Measurements from ENCODE around the gene COLGALT1.

The COLGALT1 gene

DNA sequence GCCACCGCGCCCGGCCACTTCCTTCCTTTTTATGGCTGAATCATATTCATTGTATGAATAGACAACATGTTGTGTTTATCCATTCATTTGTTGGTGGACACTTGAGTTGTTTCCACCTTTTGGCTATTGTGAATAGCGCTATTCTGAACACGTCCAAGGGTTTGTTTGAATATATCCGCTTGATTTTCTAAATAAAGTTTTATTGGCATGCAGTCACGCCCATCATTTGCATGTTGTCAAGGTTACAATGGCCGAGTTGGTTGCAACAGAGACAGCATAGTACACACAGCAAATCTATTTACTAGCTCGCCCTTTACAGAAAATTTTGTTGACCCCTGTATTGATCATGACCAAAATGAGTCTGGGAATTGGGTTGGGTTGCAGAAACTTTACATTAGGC, 43.5 kb downstream of the COLGALT1 start:
- DNase-seq (ENCODE audit: low read depth), result no peak

DNA sequence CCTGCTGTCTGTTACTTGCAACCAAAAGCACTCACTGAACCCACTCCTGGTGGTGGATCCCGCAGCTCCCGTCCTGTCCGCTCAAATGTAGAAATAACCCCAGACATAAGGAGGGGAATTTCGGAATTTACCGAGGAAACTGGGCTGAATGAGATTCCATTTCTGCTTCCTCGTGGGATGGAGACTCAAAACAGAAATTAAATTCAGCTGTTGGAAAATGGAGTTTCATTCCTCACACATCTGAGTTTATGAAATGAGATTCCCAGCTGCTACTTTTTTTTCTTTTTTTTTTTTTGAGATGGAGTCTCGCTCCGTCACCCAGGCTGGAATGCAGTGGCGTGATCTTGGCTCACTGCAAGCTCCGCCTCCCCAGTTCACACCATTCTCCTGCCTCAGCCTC, 44.3 kb downstream of the COLGALT1 start:
- no peak for DNase-seq (ENCODE audit: low read depth)

DNA sequence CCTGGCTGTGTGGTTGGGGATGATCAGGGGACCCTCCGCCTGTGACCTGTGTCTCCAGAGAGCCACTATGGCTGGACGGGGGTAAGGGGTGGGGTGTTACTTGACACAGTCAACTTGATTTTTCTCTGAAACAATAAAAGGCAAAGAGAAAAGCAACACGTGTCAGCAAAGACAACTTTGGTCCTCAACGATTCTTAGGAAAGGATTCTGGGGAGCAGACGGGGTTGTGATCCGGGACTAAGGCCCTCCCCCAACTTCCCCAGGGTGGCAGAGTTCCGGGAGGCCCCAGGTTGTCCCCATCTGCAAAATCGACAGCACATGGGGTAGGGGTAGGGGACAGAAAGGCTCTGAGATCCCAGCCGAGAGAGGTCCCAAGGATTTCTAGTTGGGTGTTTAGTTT, 46.2 kb downstream of the COLGALT1 start:
- no peak for DNase-seq (ENCODE audit: low read depth)

DNA sequence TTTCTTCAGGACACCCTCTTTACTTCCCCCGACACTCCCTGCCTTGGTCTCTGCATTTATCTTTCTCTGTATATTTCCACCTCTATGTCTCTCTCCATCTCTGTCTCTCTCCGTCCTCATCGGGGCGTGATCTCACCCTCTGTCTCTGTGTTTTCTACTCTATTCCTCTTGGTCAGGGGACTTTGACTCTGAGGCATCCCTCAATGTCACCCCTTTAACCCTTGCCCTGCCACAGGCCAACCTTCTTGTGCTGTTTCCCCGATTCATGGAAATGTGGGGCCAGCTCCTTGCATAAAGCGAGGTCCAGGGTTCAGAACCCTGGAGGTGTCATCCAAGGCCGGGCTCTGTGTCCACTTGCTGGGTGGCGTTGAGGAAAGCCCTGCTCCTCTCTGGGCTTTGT, 46.8 kb downstream of the COLGALT1 start:
- no peak for DNase-seq (ENCODE audit: low read depth)

DNA sequence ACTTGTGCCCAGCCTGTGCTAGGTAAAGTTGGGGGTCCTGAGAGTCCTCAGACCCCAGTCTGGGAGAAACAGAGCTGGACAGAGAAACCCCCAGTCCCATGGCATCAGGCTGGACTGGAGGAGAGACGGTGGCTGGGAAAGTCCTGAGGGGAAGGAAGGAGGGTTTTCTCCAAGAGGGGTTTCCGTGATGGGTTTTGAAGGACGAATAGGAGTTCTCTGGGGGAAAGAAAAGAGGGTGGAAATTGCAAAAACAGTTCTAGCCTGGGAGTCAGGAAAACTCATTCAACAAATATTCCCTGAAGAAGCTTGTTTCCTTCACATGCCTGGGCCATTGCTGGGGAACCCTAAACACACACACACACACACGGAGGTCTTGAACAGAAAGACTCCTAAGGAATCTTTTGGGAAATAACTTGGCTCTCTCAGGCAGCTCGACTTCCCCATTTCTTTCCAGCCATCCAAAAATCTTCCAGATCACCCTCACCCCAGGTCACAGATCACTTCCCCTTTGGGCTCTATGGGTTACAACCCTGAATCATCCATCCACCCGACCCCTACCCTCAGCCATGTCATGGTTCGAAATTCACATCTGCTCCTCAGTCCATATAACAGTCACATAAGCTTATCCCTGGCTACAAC, 47.5 kb downstream of the COLGALT1 start:
- no peak for DNase-seq (ENCODE audit: low read depth)

DNA sequence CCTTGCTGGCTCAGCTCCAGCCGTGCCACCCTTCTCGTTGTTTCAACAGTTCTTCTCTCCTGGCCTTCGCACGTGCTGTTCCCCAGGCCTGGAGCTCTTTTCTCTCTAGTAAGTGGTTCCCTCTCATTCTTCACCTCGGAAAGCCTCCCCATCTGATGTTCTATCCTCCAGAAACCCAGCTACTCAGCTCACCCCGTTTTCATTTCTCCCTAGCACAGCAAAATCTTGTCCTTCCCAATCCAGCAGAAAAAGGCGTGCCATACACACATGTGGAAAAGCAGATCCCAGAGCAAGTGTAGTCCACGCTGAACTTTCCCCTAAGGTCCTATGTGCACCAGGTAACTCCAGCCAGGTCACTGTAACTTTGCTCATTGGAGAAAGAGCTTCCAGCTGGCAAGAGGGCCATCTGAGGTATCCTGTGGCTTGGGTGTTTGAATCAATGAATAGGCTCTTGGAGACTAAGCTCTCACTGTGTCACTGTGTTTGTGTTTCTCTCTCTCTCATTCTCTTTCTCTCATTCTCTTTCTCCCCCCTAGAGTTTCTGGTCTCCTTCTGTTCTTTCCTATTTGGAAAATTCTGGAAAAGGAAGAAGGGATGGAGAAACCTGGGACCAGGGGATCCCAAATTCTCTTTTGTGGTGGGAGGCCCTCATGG, 49.0 kb downstream of the COLGALT1 start:
- DNase-seq (ENCODE audit: low read depth), result no peak

DNA sequence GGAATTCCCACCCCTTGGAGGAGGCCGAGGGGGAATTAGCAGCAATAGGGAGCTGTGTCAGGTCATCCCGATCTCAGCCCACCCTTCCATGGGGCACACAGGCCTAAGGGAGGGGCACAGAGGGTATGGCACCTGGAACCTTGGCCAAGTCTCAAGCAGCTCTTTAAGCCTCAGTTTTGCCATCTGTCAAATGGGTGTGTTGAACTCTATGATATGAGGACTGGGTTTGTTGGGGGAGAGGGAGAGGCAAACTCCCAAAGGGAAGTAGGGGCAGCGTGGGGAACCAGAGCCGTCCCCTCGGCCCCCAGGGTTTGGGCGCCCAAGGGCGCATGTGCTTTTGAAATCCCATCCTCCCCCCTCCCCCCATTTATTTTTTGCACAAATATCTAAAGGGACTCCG, 49.7 kb downstream of the COLGALT1 start:
- no peak for DNase-seq (ENCODE audit: low read depth)

DNA sequence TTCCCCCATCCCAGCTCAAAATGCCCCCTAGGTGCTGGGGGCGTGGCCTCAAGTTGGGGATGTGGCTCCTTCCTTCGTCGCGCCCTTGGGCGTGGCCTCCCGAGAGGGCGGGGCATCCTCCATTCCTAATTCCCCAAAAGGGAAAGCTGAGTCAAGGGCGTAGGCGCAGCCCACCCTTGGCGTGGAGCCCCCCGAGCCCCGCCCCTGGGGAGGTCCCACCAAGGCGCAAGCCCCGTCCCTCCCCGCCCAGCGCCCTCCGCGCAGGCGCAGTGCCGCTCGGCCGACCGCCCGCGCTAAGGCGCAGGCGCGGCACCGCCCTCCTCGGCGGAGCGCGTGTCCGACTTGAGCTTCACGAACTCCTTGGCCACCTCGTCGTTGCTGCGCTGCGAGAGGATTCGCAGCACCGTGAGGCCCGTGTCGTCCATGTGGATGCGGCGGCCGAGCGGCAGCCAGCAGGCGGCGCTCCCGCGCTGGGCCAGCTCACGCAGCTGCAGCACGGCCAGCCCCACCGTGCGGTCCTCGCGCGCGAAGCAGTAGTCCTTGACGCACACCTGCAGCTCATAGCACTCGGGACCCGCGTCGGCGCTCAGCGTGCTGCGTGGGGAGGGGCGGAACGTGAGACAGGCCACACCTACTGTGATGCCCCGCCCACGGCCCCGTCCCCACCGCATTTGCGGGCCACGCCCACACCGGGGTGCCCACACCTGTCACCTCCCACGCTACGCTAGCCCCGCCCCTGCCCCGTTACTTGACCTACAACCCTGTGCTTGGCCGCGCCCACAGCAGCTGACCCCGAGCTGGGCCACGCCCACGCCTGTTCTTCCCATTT, 50.5 kb downstream of the COLGALT1 start:
- DNase-seq (ENCODE audit: low read depth), result peak; percentile 43

DNA sequence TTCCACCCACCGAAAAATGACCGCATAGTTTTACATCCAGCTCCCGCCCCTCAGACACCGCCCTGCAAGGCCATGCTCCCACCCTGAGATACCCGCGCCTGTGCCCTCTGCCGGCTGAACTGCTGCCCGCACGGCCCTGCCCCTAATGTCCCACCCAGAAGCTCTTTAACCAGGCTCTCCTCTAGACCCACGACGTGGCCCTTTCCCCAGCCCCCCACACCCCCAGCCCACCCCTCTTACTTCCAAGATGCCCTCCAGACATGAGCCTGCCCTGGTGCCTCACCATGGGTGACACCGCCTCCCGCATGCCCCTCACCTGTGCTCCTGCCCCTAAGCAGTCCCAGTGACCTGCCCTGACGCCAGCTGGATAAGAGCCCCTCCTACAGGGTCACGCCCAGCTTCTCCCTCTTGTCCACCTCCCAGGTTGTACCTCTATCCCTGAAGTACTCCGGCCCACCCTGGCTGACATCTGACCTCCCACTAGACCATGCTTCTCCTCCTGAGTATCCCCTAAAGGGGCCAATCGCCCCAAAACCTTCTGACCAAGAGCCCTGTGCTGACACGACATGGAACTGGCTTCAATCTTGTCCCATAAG, 51.2 kb downstream of the COLGALT1 start:
- DNase-seq (ENCODE audit: low read depth), result no peak

DNA sequence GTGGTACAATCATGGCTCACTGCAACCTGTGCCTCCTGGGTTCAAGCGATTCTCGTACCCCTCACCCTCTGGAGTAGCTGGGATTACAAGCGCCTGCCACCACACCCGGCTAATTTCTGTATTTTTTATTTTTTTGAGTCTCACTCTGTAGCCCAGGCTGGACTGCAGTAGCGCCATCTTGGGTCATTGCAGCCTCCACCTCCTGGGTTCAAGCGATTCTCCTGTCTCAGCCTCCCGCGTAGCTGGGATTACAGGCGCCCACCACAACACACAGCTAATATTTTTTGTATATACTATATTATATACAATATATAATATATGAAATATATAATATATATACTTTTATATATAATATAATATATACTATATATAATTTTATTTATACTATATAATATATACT, 52.5 kb downstream of the COLGALT1 start:
- no peak for DNase-seq (ENCODE audit: low read depth)

DNA sequence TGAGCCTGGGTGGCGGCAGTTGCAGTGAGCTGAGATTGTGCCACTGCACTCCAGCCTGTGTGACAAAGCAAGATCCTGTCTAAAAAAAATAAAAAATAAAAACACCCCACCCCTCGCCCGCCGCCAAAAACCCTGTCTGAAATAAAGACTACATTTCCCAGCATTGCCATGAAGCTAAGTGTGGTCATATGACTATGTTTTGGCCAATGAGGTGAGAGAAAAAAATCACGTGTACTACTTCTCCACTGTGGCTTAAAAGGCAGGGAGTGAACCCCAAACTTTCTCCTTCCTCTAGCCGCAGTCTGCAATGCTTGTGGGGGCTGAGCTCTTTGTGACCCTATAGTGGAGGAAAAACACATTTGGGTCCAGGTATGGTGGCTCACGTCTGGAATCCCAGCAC, 54.9 kb downstream of the COLGALT1 start:
- DNase-seq (ENCODE audit: low read depth), result no peak

DNA sequence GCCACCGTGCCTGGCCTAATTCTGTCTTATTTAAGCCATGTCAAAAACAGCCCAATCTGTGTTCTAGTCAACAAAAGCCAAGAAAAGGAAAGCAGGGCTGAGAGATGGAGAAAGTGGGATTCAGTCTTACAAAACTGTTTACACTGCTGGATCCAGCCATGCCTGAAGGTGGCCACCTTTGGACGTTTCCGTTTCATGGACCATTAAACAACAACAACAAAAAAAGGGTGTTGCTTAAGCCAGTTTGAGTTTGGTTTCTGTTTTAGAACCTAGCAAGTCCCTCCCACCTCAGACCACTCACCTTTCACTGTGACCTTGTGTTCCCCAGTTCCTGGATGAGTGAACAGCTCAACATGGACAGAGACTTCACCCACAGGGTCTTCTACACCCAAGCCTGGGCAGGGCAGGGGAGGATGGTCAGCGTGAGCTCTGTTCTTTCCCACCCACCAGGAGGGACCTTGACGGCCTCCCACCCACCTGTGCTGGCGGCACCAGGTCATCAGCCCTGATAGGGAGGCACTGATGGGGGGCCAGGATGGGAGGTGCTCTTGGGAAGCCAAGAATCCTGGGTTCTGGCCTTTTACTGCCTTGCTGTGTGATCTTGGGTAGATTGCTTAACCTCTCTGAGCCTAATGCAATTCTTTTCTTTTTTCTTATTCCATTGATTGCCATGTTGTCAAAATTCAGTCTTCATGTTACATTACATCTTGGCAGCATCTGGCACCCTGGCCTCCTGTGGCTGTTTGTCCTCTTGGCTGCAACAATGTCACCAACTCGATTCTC, 56.2 kb downstream of the COLGALT1 start:
- no peak for DNase-seq (ENCODE audit: low read depth)

DNA sequence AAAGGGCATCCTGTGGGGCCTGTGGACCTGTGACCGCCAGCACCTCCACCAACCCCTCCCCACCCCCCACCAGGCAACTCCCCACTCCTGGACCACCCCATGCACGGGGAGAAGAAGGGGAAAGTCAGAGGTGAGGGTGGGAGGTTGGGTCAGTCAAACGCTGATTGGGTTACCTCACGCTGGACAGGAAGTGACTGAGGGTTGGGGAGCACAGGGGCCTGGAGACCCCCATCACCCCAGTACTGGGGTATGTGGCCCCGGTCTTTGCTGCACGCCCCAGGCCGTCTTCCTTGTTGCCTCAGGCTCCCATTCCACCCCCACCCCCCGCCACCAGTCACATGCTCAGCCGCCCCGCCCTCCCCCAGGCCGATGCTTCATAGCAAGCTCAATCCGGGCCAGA, 59.0 kb downstream of the COLGALT1 start:
- DNase-seq (ENCODE audit: low read depth), result no peak

DNA sequence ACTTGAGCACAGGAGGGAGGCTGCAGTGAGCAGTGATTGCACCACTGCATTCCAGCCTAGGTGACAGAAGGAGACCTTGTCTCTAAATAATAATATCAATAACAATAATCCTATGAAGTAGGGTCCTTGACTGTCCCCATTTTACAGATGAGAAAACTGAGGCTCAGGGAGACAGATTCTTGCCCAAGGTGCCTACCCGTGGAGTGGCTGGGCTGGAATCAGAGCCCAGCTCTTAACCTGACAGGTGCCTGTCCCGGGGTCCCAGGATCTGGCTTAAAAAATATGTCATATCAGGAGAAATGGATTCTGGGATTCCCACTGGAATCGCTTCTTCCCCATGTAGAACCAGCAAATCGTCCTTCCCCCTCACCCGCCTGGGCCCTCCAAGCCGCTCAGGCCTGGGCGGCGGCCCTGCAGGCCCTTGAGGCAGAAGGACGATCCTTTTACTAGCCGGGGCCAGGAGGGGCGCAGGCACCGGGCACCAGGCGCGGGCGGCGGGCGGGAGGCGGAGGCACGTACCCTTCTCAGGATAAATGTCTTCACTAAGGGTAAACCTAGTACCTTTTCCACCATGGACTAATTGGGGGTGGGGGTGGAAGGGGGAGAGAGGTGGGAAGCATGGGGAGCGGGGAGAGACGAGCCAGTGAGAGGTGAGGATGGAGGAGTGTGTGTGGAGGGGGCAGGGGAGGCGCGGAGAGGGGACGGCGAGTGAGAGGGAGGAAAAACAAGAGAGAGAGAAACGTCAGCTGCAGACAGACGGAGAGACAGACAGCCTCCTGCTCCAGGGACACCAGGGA, 60.6 kb downstream of the COLGALT1 start:
- DNase-seq (ENCODE audit: low read depth), result no peak

DNA sequence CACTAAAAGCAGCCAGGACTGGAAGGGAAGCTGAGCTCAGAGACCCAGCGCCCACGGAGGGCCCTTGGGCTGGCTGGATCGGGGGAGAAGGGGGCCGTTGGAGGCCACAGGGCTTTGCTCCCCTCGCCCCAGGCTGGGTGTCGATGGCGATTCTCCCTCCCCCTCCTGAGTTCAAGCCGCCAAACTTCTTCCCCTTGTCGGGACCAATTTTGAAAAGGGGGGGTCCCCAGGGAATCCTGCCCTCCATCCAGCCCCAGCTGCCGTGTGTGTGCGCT, 61.2 kb downstream of the COLGALT1 start:
- DNase-seq (ENCODE audit: low read depth), result no peak

DNA sequence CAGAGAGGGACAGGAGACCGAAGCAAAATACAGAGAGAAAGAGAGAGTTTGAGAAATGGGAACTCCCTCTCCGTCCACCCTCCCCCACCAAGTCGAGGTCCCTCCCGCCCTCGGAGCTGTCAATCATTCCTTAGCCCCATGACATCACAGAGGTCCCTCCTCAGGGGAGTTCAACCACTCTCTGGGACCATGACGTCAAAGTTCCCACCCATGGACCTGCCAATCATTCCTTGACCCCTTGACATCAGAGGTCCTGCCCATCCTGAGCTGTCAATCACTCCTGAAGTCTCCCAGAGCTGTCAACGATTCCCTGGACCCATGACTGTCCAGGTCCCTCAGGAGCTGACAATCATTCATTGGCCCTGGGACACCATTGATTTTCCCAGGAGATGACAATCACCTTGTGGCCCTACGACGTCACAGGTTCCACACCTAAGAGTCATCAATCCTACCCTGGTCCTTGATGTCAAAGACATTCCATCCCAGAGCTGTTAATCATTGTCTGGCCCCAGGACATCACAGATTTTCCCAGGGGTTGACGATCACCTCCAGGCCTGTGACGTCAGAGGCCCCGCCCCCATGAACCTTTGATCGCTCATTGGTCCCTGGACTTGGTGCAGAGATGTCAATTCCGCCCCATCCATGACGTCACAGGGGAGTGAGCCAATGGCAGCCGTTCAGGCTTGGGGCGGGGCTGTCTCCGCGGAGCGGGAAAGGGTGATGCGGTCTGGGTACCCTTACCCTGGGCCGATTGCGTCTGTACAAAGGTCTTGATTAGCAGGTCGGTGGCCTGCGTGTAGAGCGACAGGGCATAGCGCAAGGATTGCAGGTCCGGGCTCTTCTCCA, 61.7 kb downstream of the COLGALT1 start:
- DNase-seq (ENCODE audit: low read depth), result no peak

DNA sequence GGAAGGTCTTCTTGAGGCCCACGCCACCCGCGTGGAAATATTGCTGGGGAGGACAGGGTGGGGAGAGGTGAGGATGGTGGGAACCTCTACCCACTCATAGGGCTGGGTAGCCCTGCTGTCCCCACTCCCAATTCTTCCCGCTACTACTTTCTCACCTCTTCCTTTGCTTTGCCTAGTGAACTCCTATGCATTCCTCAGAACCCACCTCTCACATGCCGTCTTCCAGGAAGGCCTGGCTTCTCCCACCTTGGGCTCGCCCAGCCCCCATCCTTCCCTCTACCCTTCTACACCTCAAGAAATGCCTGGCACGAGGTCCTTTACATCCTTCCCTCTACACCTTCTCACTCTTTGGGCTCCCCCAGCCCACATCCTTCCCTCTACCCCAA, 62.4 kb downstream of the COLGALT1 start:
- DNase-seq (ENCODE audit: low read depth), result no peak

DNA sequence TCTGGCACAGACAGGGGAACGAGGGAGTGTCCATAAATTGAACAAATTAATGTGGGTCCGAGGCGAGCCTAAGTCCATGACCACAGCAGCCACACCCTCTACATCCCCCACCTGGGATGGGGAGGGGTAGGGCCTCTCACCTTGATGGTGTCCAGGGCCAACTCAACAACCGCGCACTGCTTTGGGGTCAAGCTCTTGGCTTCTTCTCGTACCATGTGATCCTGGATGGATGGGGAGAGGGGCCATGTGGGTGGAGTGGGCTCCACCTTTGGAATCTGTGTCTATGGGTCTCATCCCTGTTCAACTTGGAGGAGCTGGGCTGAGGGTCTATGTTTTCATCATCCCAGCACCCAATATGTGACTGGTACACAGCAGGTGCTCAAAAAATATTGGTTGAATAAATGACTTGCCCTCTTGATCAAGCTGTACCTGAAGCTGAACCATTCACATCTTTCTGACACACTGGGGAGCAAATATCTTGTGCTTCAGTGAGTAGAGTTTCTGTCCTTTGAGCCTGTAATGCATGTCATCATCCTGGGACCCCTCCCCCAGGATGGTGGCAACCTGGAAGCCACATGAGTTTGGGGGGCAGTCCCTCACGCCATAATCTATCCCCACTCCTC, 62.9 kb downstream of the COLGALT1 start:
- DNase-seq (ENCODE audit: low read depth), result no peak

DNA sequence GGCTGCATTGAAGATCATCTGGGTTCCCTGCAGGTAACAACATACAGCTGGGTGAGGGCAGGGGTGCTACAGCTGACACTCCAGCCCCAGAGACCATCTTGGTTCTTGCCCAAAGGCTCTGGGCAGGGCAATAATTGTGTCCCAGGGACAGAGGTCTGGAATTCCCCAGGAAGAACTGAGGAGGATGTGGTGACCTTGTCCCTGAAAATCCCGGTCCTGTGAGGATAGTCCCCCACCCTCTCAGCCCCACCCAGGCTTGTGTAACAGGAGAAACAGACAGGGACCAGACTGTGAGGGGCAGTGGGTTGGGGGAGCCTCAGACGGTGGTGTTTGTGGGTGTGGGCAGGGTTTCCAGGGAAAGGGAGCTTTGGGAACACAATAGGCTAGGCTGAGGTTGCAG, 63.5 kb downstream of the COLGALT1 start:
- no peak for DNase-seq (ENCODE audit: low read depth)

DNA sequence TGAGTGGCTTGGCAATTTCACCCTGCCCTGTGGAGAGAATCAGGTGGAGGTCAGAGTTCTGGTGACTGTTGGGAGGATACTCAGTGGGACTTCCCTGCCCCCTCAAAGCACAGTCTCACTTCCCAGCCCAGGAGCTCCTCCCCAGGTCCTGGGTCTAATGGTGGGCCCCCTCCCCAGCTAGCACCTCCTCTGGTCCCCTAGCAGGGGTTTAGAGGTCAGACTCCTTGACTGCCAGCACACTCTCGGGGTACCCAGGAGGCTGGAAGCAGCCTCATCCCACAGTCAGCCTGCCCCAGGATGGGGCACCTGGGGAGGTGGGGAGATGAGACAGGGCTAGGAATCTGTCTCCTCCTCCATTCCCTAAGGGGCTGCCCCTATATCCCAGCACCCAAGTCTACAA, 65.2 kb downstream of the COLGALT1 start:
- no peak for DNase-seq (ENCODE audit: low read depth)
